Stimulated activated CD8-positive, alpha-beta memory T cell treated with anti-CD3 and anti-CD28 coated beads, Interleukin-12 subunit alpha, Interleukin-12 subunit beta, amount 100 ng/mL, for 4 hours (primary cell): ENCODE data around the gene CD3G.
"Not testable (repeated sequence)": the region's sequence is repeated elsewhere in the genome, so short reads cannot be mapped to it uniquely, and the experiment has no call there.

Experiments used
- DNase-seq: peaks from one replicate; pipeline ENCODE4 v3.0.0-alpha.2; 2020; ENCODE audit warnings: low read depth

The CD3G gene

GRCh38 chr11:118379497-118379896 is 35.4 kb downstream of the CD3G start:
- no peak for DNase-seq

DNA sequence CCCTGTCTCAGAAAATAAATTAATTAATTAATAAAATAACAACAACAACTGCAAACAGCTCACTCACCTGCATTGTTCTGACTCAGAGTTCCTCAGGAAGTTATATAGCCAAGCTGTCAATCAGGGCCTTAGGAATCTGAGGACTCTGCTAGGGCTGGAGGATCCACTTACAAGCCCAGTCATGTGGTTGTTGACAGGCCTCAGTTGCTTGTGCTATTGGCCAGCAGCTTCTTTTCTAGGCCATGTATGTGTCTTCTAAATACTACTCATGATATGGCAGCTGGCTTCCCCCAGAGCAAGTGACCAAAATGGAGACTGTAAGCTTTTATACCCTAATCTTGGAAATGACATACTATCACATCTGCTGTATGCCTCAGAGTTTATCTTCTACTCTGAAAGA is 36.4 kb downstream of the CD3G start:
- DNase-seq = no peak

- DNase-seq = no peak
Measured at GRCh38 chr11:118382954-118383353, 38.8 kb downstream of the CD3G start.

DNA sequence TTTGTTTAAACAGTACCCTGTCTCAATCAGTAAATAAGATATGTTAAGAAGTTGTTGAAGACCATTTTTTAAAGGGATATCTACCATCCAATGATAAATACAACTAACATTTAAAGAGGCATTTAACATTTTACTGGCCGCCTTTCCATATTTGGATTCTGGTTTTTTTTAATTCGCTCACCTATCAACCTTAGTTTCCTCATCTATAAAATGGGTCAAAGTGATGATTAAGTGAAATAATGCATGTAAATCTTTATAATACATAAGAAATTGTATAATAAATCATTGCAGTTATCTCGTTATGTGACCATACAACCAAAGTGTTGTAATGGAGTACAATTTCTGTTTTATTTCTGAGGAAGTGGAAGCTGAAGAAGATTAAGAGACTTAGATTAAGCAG is 39.5 kb downstream of the CD3G start:
- DNase-seq = no peak

DNA sequence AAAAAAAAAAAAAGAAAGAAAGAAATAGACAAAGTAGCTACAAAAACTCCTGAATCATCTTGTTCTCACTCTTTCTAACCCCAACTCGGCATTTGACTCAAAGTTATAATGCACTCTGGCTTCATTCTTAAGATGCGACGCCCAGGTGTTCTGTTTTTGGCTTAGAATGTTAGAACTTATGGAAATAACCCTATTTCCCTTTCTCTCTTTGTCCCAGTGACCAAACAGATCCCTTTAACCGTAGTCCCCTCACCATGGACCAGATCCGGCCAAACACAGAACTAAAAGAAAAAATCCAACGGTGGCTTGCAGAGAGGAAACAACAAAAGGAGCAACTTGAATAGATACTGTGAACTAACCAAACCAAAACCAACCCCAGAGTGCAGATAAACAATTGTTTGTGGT is 52.0 kb downstream of the CD3G start:
- no peak for DNase-seq

- no peak for DNase-seq
Measured at GRCh38 chr11:118397448-118397847, 53.3 kb downstream of the CD3G start.

- DNase-seq = no peak
Measured at GRCh38 chr11:118398791-118399559, 54.8 kb downstream of the CD3G start.

GRCh38 chr11:118401151-118401879 is 57.2 kb downstream of the CD3G start, which contains the start of gene ATP5MG:
Gene ATP5MG, plus strand, starts transcription at chr11:118401606. Its CDS starts 60 bp downstream, at chr11:118401666.
- DNase-seq = peak; percentile 80

- no peak for DNase-seq
Measured at GRCh38 chr11:118401880-118402590, 57.9 kb downstream of the CD3G start.

DNA sequence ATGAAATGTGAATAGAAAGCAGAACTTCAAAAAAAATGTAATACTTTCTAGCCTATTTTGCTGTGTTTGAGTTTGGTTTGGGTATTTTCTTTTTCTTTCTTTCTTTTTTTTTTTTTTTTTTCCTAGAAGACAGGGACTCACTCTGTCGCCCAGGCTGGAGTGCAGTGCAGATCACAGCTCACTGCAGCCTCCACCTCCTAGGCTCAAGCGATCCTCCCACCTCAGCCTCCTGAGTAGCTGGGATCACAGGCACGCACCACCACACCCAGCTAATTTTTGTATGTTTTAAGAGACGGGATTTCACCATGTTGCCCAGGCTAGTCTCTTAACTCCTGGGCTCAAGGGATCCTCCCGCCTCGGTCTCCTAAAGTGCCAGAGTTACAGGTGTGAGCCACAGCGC is 58.5 kb downstream of the CD3G start:
- not testable (repeated sequence) for DNase-seq
